Skeletal muscle satellite cell (primary cell): ENCODE measurements around the gene SRRD.

Source experiments
- H3K27me3 ChIP-seq: 2 replicates; pipeline ENCODE4 v1.7.0; 2013; ENCODE audit warnings: low read length; ENCODE audit not compliant: control insufficient read depth, insufficient read depth
- H3K36me3 ChIP-seq: 2 replicates; pipeline ENCODE4 v1.7.0; 2013; ENCODE audit warnings: mild to moderate bottlenecking, control low read depth, low read length; ENCODE audit not compliant: insufficient read depth
- H3K4me1 ChIP-seq: 2 replicates; pipeline ENCODE4 v1.7.0; 2013; ENCODE audit warnings: low read length; ENCODE audit not compliant: control insufficient read depth, insufficient read depth
- H3K4me2 ChIP-seq: 2 replicates; pipeline ENCODE4 v1.7.0; 2013; ENCODE audit warnings: mild to moderate bottlenecking, low read length
- H3K4me3 ChIP-seq: 2 replicates; pipeline ENCODE4 v1.7.0; 2013; ENCODE audit warnings: low read length
- H3K9ac ChIP-seq: 2 replicates; pipeline ENCODE4 v1.7.0; 2013; ENCODE audit warnings: mild to moderate bottlenecking, low read depth, low read length, moderate library complexity
- H3K9me3 ChIP-seq: replicated peaks from 2 replicates; pipeline ENCODE4 v1.7.0; 2013; ENCODE audit warnings: mild to moderate bottlenecking, control low read depth, low read length

The SRRD gene

GRCh38 chr22:26486394-26486793 is 2.7 kb downstream of the SRRD start:
- H3K27me3 ChIP-seq, result no peaks in the 10 kb centered on the region
- no peak overlapping the region for H3K4me3 ChIP-seq
- H3K9ac ChIP-seq, result no peak overlapping the region
- peaks cover 40% of the 10 kb centered on the region for H3K36me3 ChIP-seq
- H3K9me3 ChIP-seq, result no peaks in the 10 kb centered on the region
- peaks cover 22% of the 10 kb centered on the region for H3K4me1 ChIP-seq
- no peak overlapping the region for H3K4me2 ChIP-seq

GRCh38 chr22:26487996-26488395 is 4.3 kb downstream of the SRRD start:
- no peaks in the 10 kb centered on the region for H3K27me3 ChIP-seq
- peaks cover 53% of the 10 kb centered on the region for H3K36me3 ChIP-seq
- H3K9ac ChIP-seq, result no peak overlapping the region
- H3K4me2 ChIP-seq, result no peak overlapping the region
- H3K4me3 ChIP-seq, result no peak overlapping the region
- peaks cover 16% of the 10 kb centered on the region for H3K4me1 ChIP-seq
- no peaks in the 10 kb centered on the region for H3K9me3 ChIP-seq

GRCh38 chr22:26489447-26490036 is 5.9 kb downstream of the SRRD start:
- peaks cover 12% of the 10 kb centered on the region for H3K4me1 ChIP-seq
- no peak overlapping the region for H3K9ac ChIP-seq
- H3K36me3 ChIP-seq, result peaks cover 67% of the 10 kb centered on the region
- H3K4me2 ChIP-seq, result no peak overlapping the region
- no peaks in the 10 kb centered on the region for H3K9me3 ChIP-seq
- H3K4me3 ChIP-seq, result no peak overlapping the region
- H3K27me3 ChIP-seq, result no peaks in the 10 kb centered on the region

- H3K4me1 ChIP-seq, result no peaks in the 10 kb centered on the region
- H3K4me3 ChIP-seq, result no peak overlapping the region
- no peaks in the 10 kb centered on the region for H3K9me3 ChIP-seq
- H3K27me3 ChIP-seq, result no peaks in the 10 kb centered on the region
- no peak overlapping the region for H3K4me2 ChIP-seq
- H3K36me3 ChIP-seq, result peaks cover 87% of the 10 kb centered on the region
- no peak overlapping the region for H3K9ac ChIP-seq
Measured at GRCh38 chr22:26492220-26492619, 8.5 kb downstream of the SRRD start.

GRCh38 chr22:26494506-26494905 is 10.8 kb downstream of the SRRD start:
- no peak overlapping the region for H3K4me3 ChIP-seq
- peaks cover 77% of the 10 kb centered on the region for H3K36me3 ChIP-seq
- H3K4me2 ChIP-seq, result no peak overlapping the region
- H3K27me3 ChIP-seq, result no peaks in the 10 kb centered on the region
- H3K9ac ChIP-seq, result no peak overlapping the region
- H3K9me3 ChIP-seq, result no peaks in the 10 kb centered on the region
- no peaks in the 10 kb centered on the region for H3K4me1 ChIP-seq

- Histone ChIP-seq H3K9me3 (no peaks in the 10 kb centered on the region), H3K4me1 (peaks cover 6% of the 10 kb centered on the region), H3K4me2 (no peak overlapping the region), H3K9ac (no peak overlapping the region), H3K4me3 (no peak overlapping the region), H3K27me3 (no peaks in the 10 kb centered on the region), H3K36me3 (peaks cover 68% of the 10 kb centered on the region)
Measured at GRCh38 chr22:26496456-26496855, 12.8 kb downstream of the SRRD start.

GRCh38 chr22:26499188-26499703 is 15.6 kb downstream of the SRRD start:
- Histone ChIP-seq H3K27me3 (no peaks in the 10 kb centered on the region), H3K4me3 (no peak overlapping the region), H3K9me3 (no peaks in the 10 kb centered on the region), H3K36me3 (peaks cover 72% of the 10 kb centered on the region), H3K4me2 (no peak overlapping the region), H3K9ac (no peak overlapping the region), H3K4me1 (peaks cover 6% of the 10 kb centered on the region)

GRCh38 chr22:26501996-26502395 is 18.3 kb downstream of the SRRD start:
- peaks cover 69% of the 10 kb centered on the region for H3K36me3 ChIP-seq

GRCh38 chr22:26502688-26503561 is 19.2 kb downstream of the SRRD start:
- H3K9ac ChIP-seq, result no peak overlapping the region

More at GRCh38 chr22:26501996-26502395, 18.3 kb downstream of the SRRD start:
- Histone ChIP-seq H3K27me3 (no peaks in the 10 kb centered on the region), H3K4me2 (no peak overlapping the region), H3K9ac (no peak overlapping the region), H3K4me3 (no peak overlapping the region), H3K4me1 (peaks cover 6% of the 10 kb centered on the region), H3K9me3 (no peaks in the 10 kb centered on the region)

GRCh38 chr22:26503758-26504157 is 20.1 kb downstream of the SRRD start:
- no peak overlapping the region for H3K9ac ChIP-seq
- H3K9me3 ChIP-seq, result no peaks in the 10 kb centered on the region
- H3K4me3 ChIP-seq, result no peak overlapping the region
- H3K4me1 ChIP-seq, result peaks cover 6% of the 10 kb centered on the region
- peaks cover 74% of the 10 kb centered on the region for H3K36me3 ChIP-seq
- H3K27me3 ChIP-seq, result no peaks in the 10 kb centered on the region
- H3K4me2 ChIP-seq, result no peak overlapping the region

More at GRCh38 chr22:26502688-26503561, 19.2 kb downstream of the SRRD start:
- H3K9me3 ChIP-seq, result no peaks in the 10 kb centered on the region
- H3K27me3 ChIP-seq, result no peaks in the 10 kb centered on the region
- H3K4me2 ChIP-seq, result no peak overlapping the region
- no peak overlapping the region for H3K4me3 ChIP-seq
- H3K4me1 ChIP-seq, result peaks cover 6% of the 10 kb centered on the region
- peaks cover 71% of the 10 kb centered on the region for H3K36me3 ChIP-seq

- Histone ChIP-seq H3K4me3 (no peak overlapping the region), H3K27me3 (no peaks in the 10 kb centered on the region), H3K9ac (no peak overlapping the region), H3K4me2 (no peak overlapping the region), H3K9me3 (no peaks in the 10 kb centered on the region), H3K36me3 (peaks cover 54% of the 10 kb centered on the region), H3K4me1 (peaks cover 4% of the 10 kb centered on the region)
Measured at GRCh38 chr22:26508148-26508547, 24.5 kb downstream of the SRRD start.
